ENCODE results near the gene H1-8. TPM values are rescaled to one million over a fixed set of nuclear protein-coding genes. Genes with fewer than 3 reads are reported as not detected.
A peak's percentile ranks its signal among the peaks of the same experiment; 100 is the strongest.

Gene H1-8
- total and polyA plus RNA-seq, 9 of the 15 experiments (the other 6 are each of a cell fraction or from before 2014, with no cell fraction given) = not detected

DNA sequence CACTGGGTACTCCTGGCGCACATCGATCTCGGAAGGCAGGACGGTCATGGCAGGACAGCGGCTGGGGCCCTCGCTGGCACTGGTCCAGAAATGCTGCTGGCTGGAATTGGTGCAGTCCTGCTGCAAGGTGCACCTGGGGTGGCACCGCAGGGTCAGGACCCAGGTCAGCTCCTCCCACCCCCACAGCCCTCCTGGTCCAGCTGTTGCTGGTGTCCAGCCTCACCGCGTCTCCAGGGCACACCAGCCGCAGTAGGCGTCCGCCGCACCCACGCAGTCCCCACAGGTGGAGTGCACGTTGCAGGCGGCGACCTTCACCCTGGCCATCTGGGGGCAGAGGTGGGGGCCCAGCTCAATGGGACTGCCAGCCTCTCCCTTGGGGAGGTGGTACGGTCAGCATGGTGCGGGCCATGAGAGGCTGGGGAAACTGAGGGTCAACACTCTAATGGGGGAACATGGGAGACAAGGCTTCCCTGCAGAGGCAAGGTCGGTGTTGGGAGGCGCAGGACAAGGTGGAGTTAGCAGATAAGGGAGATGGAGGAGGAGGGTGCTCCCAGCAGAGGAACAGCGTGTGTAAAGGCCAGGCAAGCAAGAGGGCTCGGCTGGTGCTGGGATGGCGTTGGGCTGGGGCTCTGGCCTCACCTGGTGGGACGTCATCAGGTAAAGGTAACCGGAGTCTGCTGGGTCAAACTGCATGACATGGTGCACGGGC is 43.1 kb downstream of the H1-8 start (continued):
- TF ChIP-seq ZNF263 (CRISPR knock-in tag; IDR thresholded peaks at IDR 0.05; ENCODE audit: borderline replicate concordance) (peak; percentile 97), CHD2 (IDR thresholded peaks at IDR 0.05; ENCODE audit: low read depth, low read length) (no peak), SMARCE1 (IDR thresholded peaks at IDR 0.05) (0 out of 2 replicates have a peak, but pooled peaks have one; percentile 39), NCOR1 (IDR thresholded peaks at IDR 0.05) (peak; percentile 47; the same call in 1 of the 2 replicates), TEAD4 (IDR thresholded peaks at IDR 0.05; ENCODE audit: low read length) (peak; percentile 47; the same call in 1 of the 2 replicates), TEAD4 (CRISPR knock-in tag; IDR thresholded peaks at IDR 0.05; ENCODE audit: borderline replicate concordance) (no peak), NRF1 (conservative IDR thresholded peaks at IDR 0.05 in 1 of 2, IDR thresholded peaks at IDR 0.05 in 1 of 2) (0 out of 4 replicates have a peak, but pooled peaks of 1 of the 2 experiments have one; percentile 17), ZFP36 (IDR thresholded peaks at IDR 0.05; ENCODE audit: low read depth, low read length, partially characterized antibody) (peak; percentile 85), ZFPM2 (CRISPR knock-in tag; IDR thresholded peaks at IDR 0.05) (no peak), CBFA2T2 (conservative IDR thresholded peaks at IDR 0.05) (peak; percentile 60), EGR1 (conservative IDR thresholded peaks at IDR 0.05) (peak; percentile 66), TRIM24 (IDR thresholded peaks at IDR 0.05) (0 out of 4 replicates have a peak, but pooled peaks of 1 of the 2 experiments have one; percentile 57), ARID2 (IDR thresholded peaks at IDR 0.05) (no peak), MAZ (CRISPR knock-in tag; conservative IDR thresholded peaks at IDR 0.05 in 1 of 2, IDR thresholded peaks at IDR 0.05 in 1 of 2) (no peak), CTBP1 (IDR thresholded peaks at IDR 0.05; ENCODE audit: borderline replicate concordance) (peak; percentile 32; the same call in 1 of the 2 replicates), SMARCA4 (IDR thresholded peaks at IDR 0.05) (peak; percentile 56), DPF2 (IDR thresholded peaks at IDR 0.05) (peak; percentile 78)
- TF ChIP-seq, protein P1, sequence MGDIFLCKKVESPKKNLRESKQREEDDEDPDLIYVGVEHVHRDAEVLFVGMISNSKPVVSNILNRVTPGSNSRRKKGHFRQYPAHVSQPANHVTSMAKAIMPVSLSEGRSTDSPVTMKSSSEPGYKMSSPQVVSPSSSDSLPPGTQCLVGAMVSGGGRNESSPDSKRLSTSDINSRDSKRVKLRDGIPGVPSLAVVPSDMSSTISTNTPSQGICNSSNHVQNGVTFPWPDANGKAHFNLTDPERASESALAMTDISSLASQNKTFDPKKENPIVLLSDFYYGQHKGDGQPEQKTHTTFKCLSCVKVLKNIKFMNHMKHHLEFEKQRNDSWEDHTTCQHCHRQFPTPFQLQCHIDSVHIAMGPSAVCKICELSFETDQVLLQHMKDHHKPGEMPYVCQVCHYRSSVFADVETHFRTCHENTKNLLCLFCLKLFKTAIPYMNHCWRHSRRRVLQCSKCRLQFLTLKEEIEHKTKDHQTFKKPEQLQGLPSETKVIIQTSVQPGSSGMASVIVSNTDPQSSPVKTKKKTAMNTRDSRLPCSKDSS (IDR thresholded peaks at IDR 0.05; ENCODE audit: low read depth, partially characterized antibody) = no peak
- TF ChIP-seq, protein P2, sequence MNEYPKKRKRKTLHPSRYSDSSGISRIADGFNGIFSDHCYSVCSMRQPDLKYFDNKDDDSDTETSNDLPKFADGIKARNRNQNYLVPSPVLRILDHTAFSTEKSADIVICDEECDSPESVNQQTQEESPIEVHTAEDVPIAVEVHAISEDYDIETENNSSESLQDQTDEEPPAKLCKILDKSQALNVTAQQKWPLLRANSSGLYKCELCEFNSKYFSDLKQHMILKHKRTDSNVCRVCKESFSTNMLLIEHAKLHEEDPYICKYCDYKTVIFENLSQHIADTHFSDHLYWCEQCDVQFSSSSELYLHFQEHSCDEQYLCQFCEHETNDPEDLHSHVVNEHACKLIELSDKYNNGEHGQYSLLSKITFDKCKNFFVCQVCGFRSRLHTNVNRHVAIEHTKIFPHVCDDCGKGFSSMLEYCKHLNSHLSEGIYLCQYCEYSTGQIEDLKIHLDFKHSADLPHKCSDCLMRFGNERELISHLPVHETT (CRISPR knock-in tag; conservative IDR thresholded peaks at IDR 0.05 in 1 of 2, IDR thresholded peaks at IDR 0.05 in 1 of 2) = no peak
- TF ChIP-seq, protein P3, sequence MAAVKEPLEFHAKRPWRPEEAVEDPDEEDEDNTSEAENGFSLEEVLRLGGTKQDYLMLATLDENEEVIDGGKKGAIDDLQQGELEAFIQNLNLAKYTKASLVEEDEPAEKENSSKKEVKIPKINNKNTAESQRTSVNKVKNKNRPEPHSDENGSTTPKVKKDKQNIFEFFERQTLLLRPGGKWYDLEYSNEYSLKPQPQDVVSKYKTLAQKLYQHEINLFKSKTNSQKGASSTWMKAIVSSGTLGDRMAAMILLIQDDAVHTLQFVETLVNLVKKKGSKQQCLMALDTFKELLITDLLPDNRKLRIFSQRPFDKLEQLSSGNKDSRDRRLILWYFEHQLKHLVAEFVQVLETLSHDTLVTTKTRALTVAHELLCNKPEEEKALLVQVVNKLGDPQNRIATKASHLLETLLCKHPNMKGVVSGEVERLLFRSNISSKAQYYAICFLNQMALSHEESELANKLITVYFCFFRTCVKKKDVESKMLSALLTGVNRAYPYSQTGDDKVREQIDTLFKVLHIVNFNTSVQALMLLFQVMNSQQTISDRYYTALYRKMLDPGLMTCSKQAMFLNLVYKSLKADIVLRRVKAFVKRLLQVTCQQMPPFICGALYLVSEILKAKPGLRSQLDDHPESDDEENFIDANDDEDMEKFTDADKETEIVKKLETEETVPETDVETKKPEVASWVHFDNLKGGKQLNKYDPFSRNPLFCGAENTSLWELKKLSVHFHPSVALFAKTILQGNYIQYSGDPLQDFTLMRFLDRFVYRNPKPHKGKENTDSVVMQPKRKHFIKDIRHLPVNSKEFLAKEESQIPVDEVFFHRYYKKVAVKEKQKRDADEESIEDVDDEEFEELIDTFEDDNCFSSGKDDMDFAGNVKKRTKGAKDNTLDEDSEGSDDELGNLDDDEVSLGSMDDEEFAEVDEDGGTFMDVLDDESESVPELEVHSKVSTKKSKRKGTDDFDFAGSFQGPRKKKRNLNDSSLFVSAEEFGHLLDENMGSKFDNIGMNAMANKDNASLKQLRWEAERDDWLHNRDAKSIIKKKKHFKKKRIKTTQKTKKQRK (IDR thresholded peaks at IDR 0.05; ENCODE audit: borderline replicate concordance, low read depth, low read length) = no peak
- TF ChIP-seq, protein P4, sequence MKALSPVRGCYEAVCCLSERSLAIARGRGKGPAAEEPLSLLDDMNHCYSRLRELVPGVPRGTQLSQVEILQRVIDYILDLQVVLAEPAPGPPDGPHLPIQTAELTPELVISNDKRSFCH (CRISPR knock-in tag; IDR thresholded peaks at IDR 0.05) = no peak
- TF ChIP-seq, protein P4 (tag; IDR thresholded peaks at IDR 0.05) = no peak
